ENCODE results near the gene PHOX2A.
A peak's percentile ranks its signal among the peaks of the same experiment; 100 is the strongest.

The PHOX2A gene

GRCh38 chr11:72251614-72252013, 7.6 kb upstream of the PHOX2A start:
- H3K4me1 ChIP-seq (ENCODE audit: control insufficient read depth in 2 of 2, insufficient read depth in 1 of 2, low read depth in 1 of 2, low read length in 2 of 2), result no peaks in the 10 kb centered on the region
- no peak overlapping the region for H4K91ac ChIP-seq (ENCODE audit: low read depth, low read length, poor library complexity)
- H3K27me3 ChIP-seq (ENCODE audit: control insufficient read depth in 3 of 3, insufficient read depth in 3 of 3, low read depth in 1 of 3, low read length in 3 of 3), result peaks cover 5 to 48% (median 11%) of the 10 kb centered on the region in 3 experiments
- no peak overlapping the region for H2BK120ac ChIP-seq (ENCODE audit: low read depth, low read length)
- no CpG with 5 or more reads among the region's 5 CpGs for WGBS, 2 donors (ENCODE audit: extremely low coverage in 2 of 2, insufficient read length in 2 of 2, insufficient replicate concordance in 1 of 2)
- H3K4ac ChIP-seq (ENCODE audit: low read length), result no peak overlapping the region
- H3K9me3 ChIP-seq (replicated peaks in 1 of 2; ENCODE audit: control insufficient read depth in 2 of 2, insufficient read depth in 1 of 2, low read depth in 1 of 2, low read length in 2 of 2), result peaks cover 0 to 6% of the 10 kb centered on the region in 2 donors
- H3K4me3 ChIP-seq (ENCODE audit: low read length in 2 of 2), result no peak overlapping the region
- H3K79me1 ChIP-seq (ENCODE audit: low read depth, low read length), result no peaks in the 10 kb centered on the region
- no peak overlapping the region for H2BK15ac ChIP-seq (ENCODE audit: low read length)
- no peak overlapping the region for H3K27ac ChIP-seq (replicated peaks; ENCODE audit: low read length)
- H3K9ac ChIP-seq (ENCODE audit: low read depth, low read length, poor library complexity), result no peak overlapping the region
- DNase-seq (ENCODE audit: low spot score), result no peak
- no peak overlapping the region for H2BK5ac ChIP-seq (ENCODE audit: low read length)
- H3K23ac ChIP-seq (ENCODE audit: low read depth, low read length, poor library complexity), result no peak overlapping the region
- H3K18ac ChIP-seq (ENCODE audit: low read length), result no peak overlapping the region
- no peak overlapping the region for H3K14ac ChIP-seq (ENCODE audit: low read length)
- no peak overlapping the region for H4K8ac ChIP-seq (ENCODE audit: low read depth, low read length)
- H2AFZ ChIP-seq (ENCODE audit: low read length), result no peak overlapping the region
- no peak overlapping the region for H2BK12ac ChIP-seq (ENCODE audit: low read length)
- no peak overlapping the region for H2AK5ac ChIP-seq (ENCODE audit: low read depth, low read length)
- H3K4me2 ChIP-seq (ENCODE audit: insufficient read depth, low read length, poor library complexity, severe bottlenecking), result no peak overlapping the region
- no peaks in the 10 kb centered on the region for H3K36me3 ChIP-seq (replicated peaks in 1 of 2; ENCODE audit: control insufficient read depth in 2 of 2, insufficient read depth in 2 of 2, low read length in 2 of 2)

GRCh38 chr11:72250661-72251464, 6.9 kb upstream of the PHOX2A start:
- no peak overlapping the region for H2AFZ ChIP-seq (ENCODE audit: low read length)
- no peak overlapping the region for H2BK5ac ChIP-seq (ENCODE audit: low read length)
- DNase-seq (ENCODE audit: low spot score), result no peak
- H3K14ac ChIP-seq (ENCODE audit: low read length), result no peak overlapping the region
- H2BK120ac ChIP-seq (ENCODE audit: low read depth, low read length), result no peak overlapping the region
- H3K9me3 ChIP-seq (replicated peaks in 1 of 2; ENCODE audit: control insufficient read depth in 2 of 2, insufficient read depth in 1 of 2, low read depth in 1 of 2, low read length in 2 of 2), result peaks cover 5 to 10% of the 10 kb centered on the region in 2 donors
- H3K79me1 ChIP-seq (ENCODE audit: low read depth, low read length), result no peaks in the 10 kb centered on the region
- no peak overlapping the region for H3K27ac ChIP-seq (replicated peaks; ENCODE audit: low read length)
- no peak overlapping the region for H3K4ac ChIP-seq (ENCODE audit: low read length)
- H4K8ac ChIP-seq (ENCODE audit: low read depth, low read length), result no peak overlapping the region
- no peak overlapping the region for H2BK12ac ChIP-seq (ENCODE audit: low read length)
- no peak overlapping the region for H3K23ac ChIP-seq (ENCODE audit: low read depth, low read length, poor library complexity)
- H3K9ac ChIP-seq (ENCODE audit: low read depth, low read length, poor library complexity), result no peak overlapping the region
- no peak overlapping the region for H3K18ac ChIP-seq (ENCODE audit: low read length)
- WGBS, 2 donors (ENCODE audit: extremely low coverage in 2 of 2, insufficient read length in 2 of 2, insufficient replicate concordance in 1 of 2), result no CpG with 5 or more reads among the region's 24 CpGs
- H3K27me3 ChIP-seq (ENCODE audit: control insufficient read depth in 3 of 3, insufficient read depth in 3 of 3, low read depth in 1 of 3, low read length in 3 of 3), result peaks cover 10 to 55% (median 19%) of the 10 kb centered on the region in 3 experiments
- H3K4me3 ChIP-seq (ENCODE audit: low read length in 2 of 2), result no peak overlapping the region
- peak overlapping the region; percentile 39 for H2AK5ac ChIP-seq (ENCODE audit: low read depth, low read length)
- H3K36me3 ChIP-seq (replicated peaks in 1 of 2; ENCODE audit: control insufficient read depth in 2 of 2, insufficient read depth in 2 of 2, low read length in 2 of 2), result no peaks in the 10 kb centered on the region
- no peak overlapping the region for H3K4me2 ChIP-seq (ENCODE audit: insufficient read depth, low read length, poor library complexity, severe bottlenecking)
- H2BK15ac ChIP-seq (ENCODE audit: low read length), result no peak overlapping the region
- H4K91ac ChIP-seq (ENCODE audit: low read depth, low read length, poor library complexity), result no peak overlapping the region
- H3K4me1 ChIP-seq (ENCODE audit: control insufficient read depth in 2 of 2, insufficient read depth in 1 of 2, low read depth in 1 of 2, low read length in 2 of 2), result no peaks in the 10 kb centered on the region

GRCh38 chr11:72249961-72250360, 6.0 kb upstream of the PHOX2A start:
- no peak overlapping the region for H2BK12ac ChIP-seq (ENCODE audit: low read length)
- H3K4me3 ChIP-seq (ENCODE audit: low read length in 2 of 2), result no peak overlapping the region
- no peak overlapping the region for H4K8ac ChIP-seq (ENCODE audit: low read depth, low read length)
- H2BK120ac ChIP-seq (ENCODE audit: low read depth, low read length), result no peak overlapping the region
- no peak overlapping the region for H3K4me2 ChIP-seq (ENCODE audit: insufficient read depth, low read length, poor library complexity, severe bottlenecking)
- no peak overlapping the region for H2BK15ac ChIP-seq (ENCODE audit: low read length)
- no peak overlapping the region for H3K18ac ChIP-seq (ENCODE audit: low read length)
- H3K9me3 ChIP-seq (replicated peaks in 1 of 2; ENCODE audit: control insufficient read depth in 2 of 2, insufficient read depth in 1 of 2, low read depth in 1 of 2, low read length in 2 of 2), result peaks cover 9 to 15% of the 10 kb centered on the region in 2 donors
- no peak overlapping the region for H3K9ac ChIP-seq (ENCODE audit: low read depth, low read length, poor library complexity)
- H2BK5ac ChIP-seq (ENCODE audit: low read length), result no peak overlapping the region
- no peak overlapping the region for H4K91ac ChIP-seq (ENCODE audit: low read depth, low read length, poor library complexity)
- no peak overlapping the region for H2AFZ ChIP-seq (ENCODE audit: low read length)
- peaks cover 17 to 64% (median 28%) of the 10 kb centered on the region in 3 experiments for H3K27me3 ChIP-seq (ENCODE audit: control insufficient read depth in 3 of 3, insufficient read depth in 3 of 3, low read depth in 1 of 3, low read length in 3 of 3)
- H3K79me1 ChIP-seq (ENCODE audit: low read depth, low read length), result no peaks in the 10 kb centered on the region
- no peak overlapping the region for H3K27ac ChIP-seq (replicated peaks; ENCODE audit: low read length)
- no peak for DNase-seq (ENCODE audit: low spot score)
- no peak overlapping the region for H3K14ac ChIP-seq (ENCODE audit: low read length)
- peaks cover 0 to 1% of the 10 kb centered on the region in 2 donors for H3K4me1 ChIP-seq (ENCODE audit: control insufficient read depth in 2 of 2, insufficient read depth in 1 of 2, low read depth in 1 of 2, low read length in 2 of 2)
- no peak overlapping the region for H3K23ac ChIP-seq (ENCODE audit: low read depth, low read length, poor library complexity)
- H2AK5ac ChIP-seq (ENCODE audit: low read depth, low read length), result no peak overlapping the region
- H3K36me3 ChIP-seq (replicated peaks in 1 of 2; ENCODE audit: control insufficient read depth in 2 of 2, insufficient read depth in 2 of 2, low read length in 2 of 2), result no peaks in the 10 kb centered on the region
- WGBS, 2 donors (ENCODE audit: extremely low coverage in 2 of 2, insufficient read length in 2 of 2, insufficient replicate concordance in 1 of 2), result no CpG with 5 or more reads among the region's 5 CpGs
- H3K4ac ChIP-seq (ENCODE audit: low read length), result no peak overlapping the region

- Histone ChIP-seq H3K79me1 (ENCODE audit: low read depth, low read length) (no peaks in the 10 kb centered on the region), H3K27me3 (ENCODE audit: control insufficient read depth in 3 of 3, insufficient read depth in 3 of 3, low read depth in 1 of 3, low read length in 3 of 3) (peaks cover 33 to 84% (median 50%) of the 10 kb centered on the region in 3 experiments), H3K4me1 (ENCODE audit: control insufficient read depth in 2 of 2, insufficient read depth in 1 of 2, low read depth in 1 of 2, low read length in 2 of 2) (peaks cover 3 to 7% of the 10 kb centered on the region in 2 donors), H3K9me3 (replicated peaks in 1 of 2; ENCODE audit: control insufficient read depth in 2 of 2, insufficient read depth in 1 of 2, low read depth in 1 of 2, low read length in 2 of 2) (peaks cover 15 to 20% of the 10 kb centered on the region in 2 donors), H2BK5ac (ENCODE audit: low read length) (no peak overlapping the region), H2BK120ac (ENCODE audit: low read depth, low read length) (no peak overlapping the region), H3K14ac (ENCODE audit: low read length) (no peak overlapping the region), H3K27ac (replicated peaks; ENCODE audit: low read length) (no peak overlapping the region), H3K9ac (ENCODE audit: low read depth, low read length, poor library complexity) (no peak overlapping the region), H3K36me3 (replicated peaks in 1 of 2; ENCODE audit: control insufficient read depth in 2 of 2, insufficient read depth in 2 of 2, low read length in 2 of 2) (no peaks in the 10 kb centered on the region), H4K91ac (ENCODE audit: low read depth, low read length, poor library complexity) (no peak overlapping the region), H3K18ac (ENCODE audit: low read length) (no peak overlapping the region), H2AK5ac (ENCODE audit: low read depth, low read length) (no peak overlapping the region), H2BK12ac (ENCODE audit: low read length) (no peak overlapping the region), H3K23ac (ENCODE audit: low read depth, low read length, poor library complexity) (no peak overlapping the region), H2BK15ac (ENCODE audit: low read length) (no peak overlapping the region), H3K4ac (ENCODE audit: low read length) (no peak overlapping the region), H3K4me2 (ENCODE audit: insufficient read depth, low read length, poor library complexity, severe bottlenecking) (no peak overlapping the region), H3K4me3 (ENCODE audit: low read length in 2 of 2) (no peak overlapping the region), H4K8ac (ENCODE audit: low read depth, low read length) (no peak overlapping the region), H2AFZ (ENCODE audit: low read length) (no peak overlapping the region)
- DNase-seq (ENCODE audit: low spot score), result no peak
- no CpG with 5 or more reads among the region's 2 CpGs for WGBS, 2 donors (ENCODE audit: extremely low coverage in 2 of 2, insufficient read length in 2 of 2, insufficient replicate concordance in 1 of 2)
Measured at GRCh38 chr11:72247584-72247983, 3.6 kb upstream of the PHOX2A start.
